Right ventricle myocardium superior (tissue), 1 donor: ENCODE results near the gene HYDIN. TPM values are rescaled to one million over a fixed set of nuclear protein-coding genes. Genes with fewer than 3 reads are reported as not detected.
A peak's percentile ranks its signal among the peaks of the same experiment; 100 is the strongest.
"Not testable (repeated sequence)": the region's sequence is repeated elsewhere in the genome, so short reads cannot be mapped to it uniquely, and the experiment has no call there.

Source experiments
- ATAC-seq: fragments of 200-7000 bp; cut with Tn5 transposase; one replicate; pipeline ENCODE4 v1.9.1; 2020; ENCODE audit warnings: mild to moderate bottlenecking; ENCODE audit not compliant: poor library complexity
- DNase-seq: peaks from one replicate; pipeline ENCODE4 v3.0.0-alpha.2; 2020
- intact Hi-C: fragments of 100-400 bp; cut with DNase I; formaldehyde crosslinking; loops from one replicate; pipeline ENCODE4 v1.11.2; 2022
- total RNA-seq: library from RNA; stranded (reverse); fragmentation: NEBNext Ultra II Directional; extraction: Animal tissue kit (Norgen Biotek cat#: 25700); gene quantifications from one replicate; pipeline ENCODE4 v1.2.1, GENCODE V29; 2021
- donor health status: DM: no; HTN: yes; CAD: no; lungs with severe emphysema.

The HYDIN gene
- total RNA-seq, 1 donor from 2014 or later = 0.89 TPM

DNA sequence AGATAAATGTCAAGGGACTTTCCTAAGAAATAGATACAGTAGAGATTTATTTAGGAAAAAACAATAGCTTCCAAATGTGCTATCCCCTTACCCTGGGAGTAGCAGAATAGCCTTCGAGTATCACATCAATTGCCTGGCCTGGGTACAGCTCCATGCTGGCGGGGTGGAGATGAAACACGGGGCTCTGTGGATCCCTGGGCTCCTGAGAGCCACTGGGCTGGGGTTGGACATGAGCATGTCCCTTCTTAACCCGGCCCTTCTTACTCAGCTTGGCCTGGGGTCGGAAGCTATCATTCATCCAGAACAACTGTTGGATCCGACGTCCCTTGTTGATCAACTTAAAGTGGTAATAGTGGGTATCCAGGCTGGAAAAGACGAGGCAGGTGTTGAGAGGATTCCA lies 203.0 kb downstream of the HYDIN start:
- DNase-seq, ATAC-seq, intact Hi-C loops: not testable (repeated sequence)

DNA sequence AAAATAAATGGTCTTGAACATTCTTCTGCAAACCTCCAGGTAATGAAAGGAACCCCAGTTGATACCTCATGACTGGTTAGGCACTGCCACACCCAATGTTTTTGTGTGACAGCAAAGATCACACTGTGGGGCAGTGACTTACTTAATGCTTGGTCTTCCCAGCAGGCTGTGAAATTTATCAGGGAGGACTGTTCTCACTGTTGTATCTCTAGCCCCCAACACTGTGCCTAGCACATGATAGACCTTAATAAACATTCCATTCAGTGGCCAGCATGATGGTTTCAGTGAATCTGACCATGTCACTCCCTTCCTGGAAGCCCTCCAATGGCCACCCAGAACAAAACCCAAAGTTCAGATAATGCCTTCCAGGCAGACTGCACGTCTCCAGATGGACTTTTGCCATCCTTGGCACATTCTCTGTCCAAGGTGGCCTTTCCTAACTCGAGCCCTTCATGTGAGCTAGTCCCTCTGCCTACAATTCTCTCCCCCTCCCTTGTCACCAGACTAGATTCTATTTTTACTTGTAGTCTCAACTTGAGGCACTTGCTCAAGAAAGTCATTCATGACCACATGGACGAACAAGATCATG lies 206.6 kb downstream of the HYDIN start:
- intact Hi-C loops, DNase-seq: not testable (repeated sequence)
- peak; percentile 86 for ATAC-seq

DNA sequence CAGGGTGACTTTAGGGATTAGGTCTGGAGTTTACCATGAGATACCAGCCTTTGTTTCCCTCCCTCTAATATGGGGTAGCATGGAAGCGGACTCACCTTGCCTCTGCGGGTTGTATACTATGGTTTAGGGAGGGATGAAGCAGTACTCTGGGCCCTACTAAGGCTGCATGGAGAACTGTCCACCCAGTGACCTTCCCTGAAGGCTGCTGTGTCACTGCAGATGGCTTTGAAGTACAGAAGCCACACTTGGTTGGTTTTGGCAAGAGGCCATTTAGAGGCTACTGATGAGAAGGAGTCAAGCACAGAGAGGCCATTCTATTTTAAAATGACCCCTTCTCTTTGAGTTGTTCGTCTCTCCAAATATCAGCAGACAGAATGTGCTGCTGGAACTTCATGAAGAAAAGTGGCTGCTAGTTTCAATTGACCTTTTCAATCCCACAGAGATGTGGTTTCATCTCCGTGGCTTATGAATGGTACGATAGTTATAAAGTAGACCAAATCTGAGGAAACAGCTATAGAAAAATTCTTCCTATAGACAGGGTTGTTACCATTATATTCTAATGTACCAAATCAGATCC lies 208.5 kb downstream of the HYDIN start:
- DNase-seq, intact Hi-C loops, ATAC-seq: not testable (repeated sequence)

DNA sequence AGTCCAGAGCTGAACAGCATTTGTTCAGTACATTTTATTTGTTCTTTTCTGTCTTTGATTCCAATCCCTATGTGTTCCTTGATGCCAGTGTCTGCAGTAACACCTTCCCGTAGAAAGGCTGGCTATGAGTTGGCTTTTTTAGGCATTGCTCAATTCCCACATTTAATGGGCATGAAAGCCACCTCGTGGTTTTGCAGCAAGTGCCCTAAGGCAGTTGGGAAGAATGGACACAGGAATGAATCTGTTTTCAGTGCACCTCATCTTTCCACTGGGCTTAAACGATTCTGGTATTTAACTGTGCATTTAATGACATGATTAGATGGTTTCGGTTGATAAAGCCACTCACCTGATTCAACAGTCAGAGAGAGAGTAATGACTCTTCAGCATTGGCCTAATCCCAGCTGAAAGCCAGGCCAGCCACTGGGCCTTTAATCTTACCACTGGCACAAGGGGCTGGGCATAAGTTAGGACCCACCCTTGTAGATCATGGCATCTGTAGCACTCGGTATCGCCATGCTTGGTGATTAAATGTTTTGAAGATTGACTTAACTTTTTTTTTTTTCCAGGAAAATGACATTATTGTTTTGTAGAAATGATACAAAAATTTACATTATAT lies 211.3 kb downstream of the HYDIN start:
- ATAC-seq, DNase-seq, intact Hi-C loops: not testable (repeated sequence)

DNA sequence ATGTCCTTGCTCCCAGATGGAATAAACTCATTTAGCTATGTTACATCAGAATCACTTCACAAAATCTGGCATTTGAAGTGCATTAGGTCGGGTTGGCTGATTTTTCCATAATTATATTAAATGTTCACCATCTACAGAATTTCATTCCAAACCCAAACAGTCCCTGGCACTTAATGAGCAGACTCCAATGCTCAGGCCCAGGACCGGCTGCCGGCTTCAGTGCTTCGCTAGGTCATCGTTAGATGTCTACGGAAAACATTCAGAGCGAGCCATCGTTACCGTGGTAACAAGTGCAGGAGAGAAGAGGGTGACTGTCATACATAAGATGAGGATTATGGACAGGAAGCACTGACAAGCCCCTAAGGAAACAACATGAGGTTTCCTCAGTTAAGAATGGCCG lies 215.1 kb downstream of the HYDIN start:
- DNase-seq, ATAC-seq, intact Hi-C loops: not testable (repeated sequence)

DNA sequence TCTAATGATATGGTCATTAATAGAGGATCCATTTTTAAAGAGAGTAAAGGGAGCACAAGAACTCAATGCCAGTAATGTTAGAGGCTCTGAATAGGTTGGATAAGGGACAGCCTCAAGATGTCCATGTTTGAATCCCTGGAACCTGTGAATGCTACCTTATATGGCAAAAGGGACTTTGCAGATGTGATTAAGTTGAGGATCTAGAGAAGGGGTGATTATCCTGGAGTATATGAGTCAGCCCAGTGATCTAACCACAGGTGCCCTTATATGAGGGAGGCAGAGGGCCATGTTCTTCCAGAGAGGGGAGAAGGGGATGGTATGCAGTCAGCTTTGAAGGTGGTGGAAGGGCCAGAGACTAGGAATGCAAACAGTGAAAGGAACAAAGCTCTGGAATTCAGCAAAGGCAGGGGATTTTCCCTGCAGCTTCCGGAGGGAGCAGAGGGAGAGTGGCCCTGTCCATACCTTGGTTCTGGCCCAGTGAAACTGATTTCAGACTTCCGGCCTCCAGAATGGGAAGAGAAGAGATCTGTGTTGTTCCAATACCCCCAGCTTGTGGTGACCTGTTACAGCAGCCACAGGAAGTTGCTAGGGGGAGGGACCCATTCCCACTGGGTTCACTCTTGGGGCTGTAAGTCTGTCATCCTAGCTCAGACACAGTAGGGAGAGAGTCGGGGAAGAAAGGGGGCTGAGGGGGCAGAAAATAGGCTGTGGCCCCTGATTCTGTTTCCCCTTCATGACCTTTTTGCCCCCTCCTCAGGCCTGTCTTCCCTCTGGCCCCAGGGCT lies 220.9 kb downstream of the HYDIN start:
- intact Hi-C loops, ATAC-seq, DNase-seq: not testable (repeated sequence)

DNA sequence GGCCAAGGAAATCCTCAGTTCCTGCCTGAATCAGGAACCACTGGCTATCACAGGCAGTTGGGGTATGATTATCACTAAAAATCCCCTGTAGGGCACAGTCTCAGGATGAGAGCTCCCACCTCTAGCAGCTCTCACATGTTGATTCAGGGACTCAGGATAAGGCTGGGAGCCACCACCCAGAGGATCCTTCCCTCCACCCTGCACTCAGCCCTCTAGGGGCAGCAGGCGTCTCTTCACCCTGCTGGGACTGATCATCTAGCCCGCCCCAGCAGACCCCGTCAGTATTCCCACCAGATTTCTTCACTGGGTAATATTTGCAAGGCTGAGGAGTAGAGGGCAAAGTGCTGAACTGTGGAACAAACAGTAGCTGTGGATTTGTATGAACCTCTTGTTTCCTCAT lies 224.0 kb downstream of the HYDIN start:
- DNase-seq, ATAC-seq, intact Hi-C loops: not testable (repeated sequence)

DNA sequence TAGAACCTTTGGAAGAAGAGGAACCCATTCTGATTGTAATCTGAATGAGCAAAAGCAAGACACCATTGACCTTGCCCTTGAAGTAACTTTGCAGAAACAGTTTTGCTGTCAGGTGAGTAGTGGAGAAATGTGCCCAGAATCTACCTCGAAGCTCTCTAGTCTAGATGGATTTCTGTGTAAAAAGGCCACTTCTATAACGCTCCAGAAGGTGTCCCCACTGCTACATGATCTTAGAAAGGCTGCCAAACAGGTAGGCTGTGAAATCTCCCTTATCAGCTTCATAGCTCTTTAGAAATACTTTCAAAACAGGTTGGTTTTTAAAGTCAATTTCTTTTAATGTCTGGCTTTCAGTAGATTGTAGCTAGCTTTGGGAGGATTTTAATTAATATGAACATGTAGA lies 230.8 kb downstream of the HYDIN start:
- intact Hi-C loops, ATAC-seq, DNase-seq: not testable (repeated sequence)

DNA sequence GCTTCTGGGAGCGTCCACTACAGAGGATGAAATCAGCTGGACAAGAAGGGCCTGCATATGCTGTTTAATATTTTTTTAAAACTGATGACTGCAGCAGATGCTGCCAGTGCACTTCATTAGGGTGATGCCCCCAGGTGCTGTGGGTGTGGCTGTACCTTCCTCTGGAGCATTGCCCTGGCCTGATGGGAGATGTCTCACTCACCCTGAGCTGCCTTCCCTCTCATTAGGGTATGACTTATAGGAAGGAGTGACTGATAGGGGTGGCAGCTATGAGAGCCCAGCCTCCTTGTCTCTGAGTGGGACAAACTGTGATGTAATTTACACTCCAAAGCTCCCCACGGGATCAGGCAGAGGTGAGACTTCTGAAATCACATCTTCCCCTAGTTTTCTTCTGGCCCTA lies 234.7 kb downstream of the HYDIN start:
- ATAC-seq, DNase-seq, intact Hi-C loops: not testable (repeated sequence)

DNA sequence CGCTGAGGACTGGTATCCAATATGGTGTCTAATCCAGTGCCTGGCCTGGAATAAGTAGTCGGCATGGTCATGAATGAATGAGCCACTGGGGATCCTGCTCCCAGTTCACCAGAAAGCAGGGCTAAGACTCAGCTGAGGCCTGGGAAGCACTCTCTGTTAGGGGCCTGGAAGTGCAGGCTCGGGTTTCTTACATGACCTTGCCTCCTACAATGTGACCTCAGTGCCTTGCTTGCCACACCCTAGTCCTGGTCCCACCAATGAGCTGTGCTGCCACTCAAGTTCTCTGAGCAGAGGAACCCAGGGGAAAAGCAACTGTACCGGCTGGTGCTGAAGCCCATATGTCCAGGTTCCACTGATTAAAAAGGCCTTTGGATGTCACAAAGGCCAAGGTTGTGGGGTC lies 238.0 kb downstream of the HYDIN start:
- ATAC-seq, DNase-seq, intact Hi-C loops: not testable (repeated sequence)

DNA sequence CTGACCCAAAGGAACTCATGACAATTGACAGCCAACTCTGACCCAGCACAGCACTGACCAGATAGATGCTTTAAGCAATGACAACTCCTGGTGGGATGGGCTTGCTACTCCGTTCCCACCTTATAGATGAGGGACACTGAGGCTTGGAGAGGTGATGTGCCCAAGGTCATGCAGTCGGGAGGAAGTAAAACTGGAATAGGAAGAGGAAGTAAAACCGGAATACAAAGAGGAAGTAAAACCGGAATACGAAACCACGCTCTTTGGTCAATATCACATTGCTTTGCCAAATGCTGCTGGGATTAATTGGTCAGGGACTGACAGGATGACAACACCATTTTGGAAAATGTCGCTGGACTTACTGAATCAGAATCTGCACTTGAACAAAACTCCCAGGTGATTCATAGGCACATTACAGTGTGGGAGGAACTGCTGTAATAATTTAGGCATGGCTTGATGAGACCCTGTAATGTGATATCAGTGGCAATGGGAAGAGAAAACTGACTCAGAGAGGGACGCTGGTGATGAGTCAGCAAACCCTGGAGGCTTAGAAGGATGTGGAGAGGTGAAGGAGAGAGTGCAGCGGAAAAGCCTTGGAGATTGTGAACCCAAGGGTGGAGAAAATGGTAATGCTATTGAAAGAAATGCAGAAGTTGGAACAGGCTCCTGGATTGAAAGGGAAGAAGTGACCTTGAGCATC lies 243.4 kb downstream of the HYDIN start:
- DNase-seq, intact Hi-C loops, ATAC-seq: not testable (repeated sequence)

DNA sequence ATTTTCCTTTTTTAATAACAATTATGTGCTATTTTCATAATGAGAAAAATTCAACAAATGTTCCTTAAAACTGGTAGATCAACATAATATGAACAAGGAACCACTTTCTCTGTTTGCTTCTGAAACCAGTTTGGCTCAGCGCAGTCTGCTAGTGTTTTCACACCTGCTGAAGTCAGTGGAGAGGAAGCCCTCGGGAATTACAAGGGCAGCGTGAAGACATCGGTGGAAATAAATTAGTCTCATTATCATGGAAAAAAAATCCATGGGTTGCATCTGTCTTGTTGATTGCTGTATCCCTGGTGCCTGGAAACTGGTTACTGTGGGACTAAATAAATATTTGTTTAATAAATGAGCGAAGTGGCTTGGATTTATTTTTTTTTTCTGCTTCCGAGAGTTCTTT lies 245.8 kb downstream of the HYDIN start:
- ATAC-seq, DNase-seq, intact Hi-C loops: not testable (repeated sequence)

DNA sequence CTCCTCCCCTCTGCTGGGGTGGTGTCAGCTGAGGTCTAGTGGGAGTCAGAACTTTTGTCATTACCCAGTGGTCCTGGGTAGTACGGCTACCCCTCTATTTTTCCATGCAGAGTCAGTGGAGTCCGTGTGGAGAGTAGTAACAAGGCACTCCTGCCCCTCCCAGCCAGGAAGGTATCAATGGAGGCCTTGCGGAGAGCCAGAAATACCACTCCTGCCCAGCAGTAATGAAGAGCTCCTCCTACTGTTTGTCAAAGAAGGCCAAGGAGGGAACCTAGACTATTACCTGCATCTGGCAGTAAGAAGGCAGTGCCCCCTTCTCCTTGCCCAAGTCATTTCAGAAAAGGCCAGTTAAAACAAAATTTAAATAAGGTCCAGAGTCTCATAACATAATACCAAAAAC lies 262.2 kb downstream of the HYDIN start:
- intact Hi-C loops, ATAC-seq, DNase-seq: not testable (repeated sequence)

DNA sequence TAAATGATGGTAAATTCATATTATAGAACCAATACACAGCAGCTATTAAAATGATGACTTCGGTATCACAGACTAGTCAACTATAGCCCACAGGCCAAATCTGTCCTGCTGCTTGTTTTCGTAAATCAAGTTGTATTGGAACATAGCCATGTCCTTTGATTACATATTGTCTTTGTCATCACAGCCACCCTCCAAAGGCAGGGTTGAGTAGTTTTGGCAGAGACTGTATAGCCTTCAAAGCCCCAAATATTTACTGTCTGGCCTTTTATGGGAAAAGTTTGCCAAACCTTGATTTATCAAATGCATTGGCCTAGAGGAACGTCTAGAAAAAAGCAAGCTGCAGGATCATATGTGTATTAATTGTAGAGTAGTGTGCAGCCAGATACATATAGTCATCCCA lies 270.4 kb downstream of the HYDIN start:
- DNase-seq, ATAC-seq, intact Hi-C loops: not testable (repeated sequence)

DNA sequence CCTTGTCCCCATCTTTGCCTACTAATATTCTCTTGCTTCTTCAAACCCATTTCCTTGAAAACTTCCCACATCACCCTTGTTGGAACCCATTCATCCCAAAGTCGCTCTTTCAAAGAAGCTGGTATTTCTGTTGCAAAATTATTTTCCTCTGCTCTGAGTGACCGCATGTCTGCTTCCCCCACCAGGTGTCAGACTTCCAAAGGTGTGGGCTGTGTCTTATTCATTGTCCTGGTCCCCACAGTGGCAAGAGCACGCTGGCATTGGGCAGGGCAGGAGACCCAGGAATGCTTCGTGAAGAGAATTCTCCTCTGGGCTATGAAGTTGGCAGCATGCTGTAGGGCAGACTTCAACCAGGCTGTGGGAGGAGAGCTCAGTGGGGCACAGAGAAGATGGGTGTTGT lies 275.6 kb downstream of the HYDIN start:
- intact Hi-C loops, ATAC-seq, DNase-seq: not testable (repeated sequence)

DNA sequence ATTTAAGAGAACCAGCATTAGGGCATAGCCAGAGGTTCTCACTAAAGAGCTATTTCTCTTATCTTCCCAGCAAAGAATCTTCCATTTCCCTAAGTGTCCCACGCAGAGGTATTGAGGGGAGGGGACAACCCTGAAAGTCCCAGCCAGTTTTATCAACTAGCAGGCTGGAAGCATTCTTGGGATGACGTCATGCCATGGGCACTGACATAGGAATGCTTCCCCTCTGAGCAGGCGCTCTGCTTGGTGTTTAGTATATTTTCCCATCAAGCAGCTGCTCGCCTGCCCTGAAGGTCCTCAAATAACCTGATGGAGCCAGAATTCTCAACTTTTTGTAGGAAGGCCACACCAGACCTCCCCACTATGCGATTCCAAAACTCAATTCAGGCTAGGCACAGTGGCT lies 276.7 kb downstream of the HYDIN start:
- DNase-seq, intact Hi-C loops, ATAC-seq: not testable (repeated sequence)

DNA sequence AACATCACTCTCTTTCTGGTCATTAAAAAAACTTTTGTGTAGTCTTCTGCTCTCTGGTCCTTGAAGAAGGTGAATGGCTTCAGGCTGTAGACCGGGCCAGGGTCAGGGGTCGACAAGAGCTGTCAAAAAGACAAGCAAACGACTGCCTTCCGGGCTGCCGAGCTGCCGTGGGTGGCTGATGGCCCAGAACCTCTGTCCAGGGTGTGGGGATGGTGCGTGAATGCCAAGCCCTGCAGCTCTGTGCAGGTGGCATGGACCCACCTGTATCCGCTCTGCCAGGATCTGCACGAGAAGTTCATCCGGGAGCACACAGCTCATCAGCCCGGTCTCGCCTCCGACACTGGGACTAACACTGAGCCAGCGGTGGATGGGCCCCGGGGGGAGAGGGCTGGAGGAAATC lies 287.0 kb downstream of the HYDIN start:
- intact Hi-C loops, ATAC-seq, DNase-seq: not testable (repeated sequence)

DNA sequence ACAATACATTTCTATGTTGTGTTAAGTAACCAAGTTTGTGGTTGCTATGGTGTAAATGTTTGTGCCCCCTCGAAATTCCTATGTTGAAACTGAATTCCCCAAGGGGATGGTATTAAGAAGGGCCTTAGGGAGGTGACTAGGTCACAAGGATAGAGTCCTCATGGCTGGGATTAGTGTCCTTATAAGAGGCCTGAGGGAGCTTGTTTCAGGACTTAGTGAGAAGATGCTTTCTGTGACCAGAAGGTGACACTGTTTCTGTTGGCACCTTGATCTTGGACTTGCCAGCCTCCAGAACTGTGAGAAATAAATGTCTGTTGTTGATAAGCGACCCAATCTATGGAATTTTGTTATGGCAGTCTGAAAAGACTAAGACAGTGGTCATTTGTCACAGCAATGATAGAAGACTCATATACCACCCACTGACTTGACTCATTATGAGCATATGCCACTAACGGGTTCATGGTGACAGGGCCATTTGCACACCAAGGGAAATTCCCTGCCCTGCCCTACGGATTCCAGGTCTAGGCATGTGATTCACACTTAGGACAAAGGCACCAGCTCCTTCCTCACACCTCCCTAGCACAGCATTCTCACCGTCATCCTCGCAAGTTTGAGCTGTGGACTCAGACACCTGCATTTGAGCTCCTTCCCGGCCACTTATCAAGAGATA lies 290.7 kb downstream of the HYDIN start:
- intact Hi-C loops, DNase-seq, ATAC-seq: not testable (repeated sequence)
